Liver (tissue), 3 donors: ENCODE results near the gene KCNK10.

ENCODE experiments used
- CTCF ChIP-seq: fragments of 150-350 bp; IDR thresholded peaks from 2 replicates; pipeline ENCODE4 v1.5.1; 2017; ENCODE audit warnings: improper control_type of control experiment, low read depth, low read length; ENCODE audit not compliant: missing input control
- EGR1 ChIP-seq, 2 donors: IDR thresholded peaks; 2 replicates each; pipeline ENCODE4 v1.6.1; 2016 to 2018; ENCODE audit warnings: antibody characterized with exemption in 2 of 2, low read depth in 2 of 2
- FOXA1 ChIP-seq: IDR thresholded peaks from 2 replicates; pipeline ENCODE4 v1.6.1; 2016; ENCODE audit warnings: antibody characterized with exemption
- GABPA ChIP-seq, 2 donors: IDR thresholded peaks in 1 of 2; conservative IDR thresholded peaks in 1 of 2; 2 replicates each; pipeline ENCODE4 v1.6.1; 2016; ENCODE audit warnings: antibody characterized with exemption in 2 of 2, mild to moderate bottlenecking in 1 of 2, moderate library complexity in 1 of 2
- HNF4G ChIP-seq: IDR thresholded peaks from 2 replicates; pipeline ENCODE4 v1.6.1; 2016; ENCODE audit warnings: antibody characterized with exemption
- JUND ChIP-seq, 2 donors: IDR thresholded peaks; 2 replicates each; pipeline ENCODE4 v1.6.1; 2016; ENCODE audit warnings: antibody characterized with exemption in 2 of 2
- RXRA ChIP-seq, 2 donors: IDR thresholded peaks; 2 replicates each; pipeline ENCODE4 v1.6.1; 2017 to 2018; ENCODE audit warnings: antibody characterized with exemption in 2 of 2, mild to moderate bottlenecking in 1 of 2
- TAF1 ChIP-seq: conservative IDR thresholded peaks from 2 replicates; pipeline ENCODE4 v1.6.1; 2016; ENCODE audit warnings: antibody characterized with exemption, mild to moderate bottlenecking
- TF ChIP-seq, protein P1 (sequence below): IDR thresholded peaks from 2 replicates; pipeline ENCODE4 v1.6.1; 2016; ENCODE audit warnings: antibody characterized with exemption
- TF ChIP-seq, protein P2 (sequence below): IDR thresholded peaks from 2 replicates; pipeline ENCODE4 v1.6.1; 2016; ENCODE audit warnings: antibody characterized with exemption
- donor health status: healthy.
- donor health status: healthy.

DNA sequence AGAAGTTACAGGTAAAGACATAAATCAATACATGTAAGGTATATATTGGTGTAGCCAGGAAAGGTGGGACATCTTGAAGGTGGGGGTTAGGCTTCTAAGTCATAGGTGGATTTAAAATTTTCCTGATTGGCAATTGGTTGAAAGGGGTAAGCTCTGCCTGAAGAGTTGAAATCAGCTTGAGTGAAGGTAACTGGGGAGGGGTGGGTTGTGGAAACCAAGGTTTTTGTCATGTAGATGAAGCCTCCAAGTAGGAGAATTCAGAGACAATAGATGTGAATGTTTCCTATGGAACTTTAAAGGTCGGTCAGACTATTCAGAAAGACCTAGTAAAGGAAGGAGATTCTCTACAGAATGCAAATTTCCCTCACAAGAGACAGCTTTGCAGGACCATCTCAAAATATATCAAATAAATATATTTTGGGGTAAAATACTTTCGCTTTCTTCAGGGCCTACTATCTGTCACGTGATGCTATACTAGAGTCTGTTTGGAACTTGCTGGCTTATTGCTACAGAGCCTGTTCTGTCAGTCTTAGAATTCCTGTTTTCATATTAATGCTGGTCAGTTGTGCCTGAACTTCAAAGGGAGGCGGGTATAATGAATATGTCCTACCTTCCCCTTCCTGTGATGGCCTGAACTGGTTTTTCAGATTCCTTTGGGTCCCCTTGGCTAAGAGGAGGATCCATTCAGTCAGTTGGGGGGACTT, 41.8 kb upstream of the KCNK10 start:
- TF ChIP-seq CTCF (no peak), GABPA (IDR thresholded peaks at IDR 0.05 in 1 of 2, conservative IDR thresholded peaks at IDR 0.05 in 1 of 2) (no peak), RXRA (IDR thresholded peaks at IDR 0.05) (no peak), TAF1 (no peak), JUND (IDR thresholded peaks at IDR 0.05) (no peak), EGR1 (IDR thresholded peaks at IDR 0.05; ENCODE audit: low read depth in 2 of 2) (no peak), FOXA1 (no peak), HNF4G (no peak)
- TF ChIP-seq, protein P1, sequence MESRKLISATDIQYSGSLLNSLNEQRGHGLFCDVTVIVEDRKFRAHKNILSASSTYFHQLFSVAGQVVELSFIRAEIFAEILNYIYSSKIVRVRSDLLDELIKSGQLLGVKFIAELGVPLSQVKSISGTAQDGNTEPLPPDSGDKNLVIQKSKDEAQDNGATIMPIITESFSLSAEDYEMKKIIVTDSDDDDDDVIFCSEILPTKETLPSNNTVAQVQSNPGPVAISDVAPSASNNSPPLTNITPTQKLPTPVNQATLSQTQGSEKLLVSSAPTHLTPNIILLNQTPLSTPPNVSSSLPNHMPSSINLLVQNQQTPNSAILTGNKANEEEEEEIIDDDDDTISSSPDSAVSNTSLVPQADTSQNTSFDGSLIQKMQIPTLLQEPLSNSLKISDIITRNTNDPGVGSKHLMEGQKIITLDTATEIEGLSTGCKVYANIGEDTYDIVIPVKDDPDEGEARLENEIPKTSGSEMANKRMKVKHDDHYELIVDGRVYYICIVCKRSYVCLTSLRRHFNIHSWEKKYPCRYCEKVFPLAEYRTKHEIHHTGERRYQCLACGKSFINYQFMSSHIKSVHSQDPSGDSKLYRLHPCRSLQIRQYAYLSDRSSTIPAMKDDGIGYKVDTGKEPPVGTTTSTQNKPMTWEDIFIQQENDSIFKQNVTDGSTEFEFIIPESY, result no peak
- TF ChIP-seq, protein P2, sequence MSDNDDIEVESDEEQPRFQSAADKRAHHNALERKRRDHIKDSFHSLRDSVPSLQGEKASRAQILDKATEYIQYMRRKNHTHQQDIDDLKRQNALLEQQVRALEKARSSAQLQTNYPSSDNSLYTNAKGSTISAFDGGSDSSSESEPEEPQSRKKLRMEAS, result no peak
